Measurements from ENCODE around the gene RNF213.

Gene RNF213

GRCh38 chr17:80286638-80286960, 25.9 kb downstream of the RNF213 start:
- no peak for DNase-seq (ENCODE audit: extremely low read depth, insufficient read length)
- no peak overlapping the region for H3K4me3 ChIP-seq (replicated peaks; ENCODE audit: low read depth, low read length)
- TF ChIP-seq CTCF (IDR thresholded peaks at IDR 0.05; ENCODE audit: insufficient read depth, low read length, poor library complexity, severe bottlenecking): no peak
- peaks cover 35% of the 10 kb centered on the region for H3K36me3 ChIP-seq (ENCODE audit: control insufficient read depth, insufficient read depth, low read length)
- no peaks in the 10 kb centered on the region for H3K27me3 ChIP-seq (replicated peaks; ENCODE audit: control insufficient read depth, insufficient read depth, low read length)

GRCh38 chr17:80287038-80287437, 26.4 kb downstream of the RNF213 start:
- DNase-seq (ENCODE audit: extremely low read depth, insufficient read length): no peak
- Histone ChIP-seq H3K36me3 (ENCODE audit: control insufficient read depth, insufficient read depth, low read length) (peaks cover 38% of the 10 kb centered on the region), H3K27me3 (replicated peaks; ENCODE audit: control insufficient read depth, insufficient read depth, low read length) (no peaks in the 10 kb centered on the region), H3K4me3 (replicated peaks; ENCODE audit: low read depth, low read length) (no peak overlapping the region)
- no peak for TF ChIP-seq CTCF (IDR thresholded peaks at IDR 0.05; ENCODE audit: insufficient read depth, low read length, poor library complexity, severe bottlenecking)

GRCh38 chr17:80287806-80288567, 27.3 kb downstream of the RNF213 start:
- DNase-seq (ENCODE audit: extremely low read depth, insufficient read length): no peak
- TF ChIP-seq CTCF (IDR thresholded peaks at IDR 0.05; ENCODE audit: insufficient read depth, low read length, poor library complexity, severe bottlenecking): no peak
- no peaks in the 10 kb centered on the region for H3K27me3 ChIP-seq (replicated peaks; ENCODE audit: control insufficient read depth, insufficient read depth, low read length)
- no peak overlapping the region for H3K4me3 ChIP-seq (replicated peaks; ENCODE audit: low read depth, low read length)
- H3K36me3 ChIP-seq (ENCODE audit: control insufficient read depth, insufficient read depth, low read length): peaks cover 45% of the 10 kb centered on the region

- no peak for DNase-seq (ENCODE audit: extremely low read depth, insufficient read length)
- peaks cover 53% of the 10 kb centered on the region for H3K36me3 ChIP-seq (ENCODE audit: control insufficient read depth, insufficient read depth, low read length)
- no peak overlapping the region for H3K4me3 ChIP-seq (replicated peaks; ENCODE audit: low read depth, low read length)
- H3K27me3 ChIP-seq (replicated peaks; ENCODE audit: control insufficient read depth, insufficient read depth, low read length): no peaks in the 10 kb centered on the region
- TF ChIP-seq CTCF (IDR thresholded peaks at IDR 0.05; ENCODE audit: insufficient read depth, low read length, poor library complexity, severe bottlenecking): no peak
These were observed 29.0 kb downstream of the RNF213 start for GRCh38 chr17:80289616-80290015.

- Histone ChIP-seq H3K4me3 (replicated peaks; ENCODE audit: low read depth, low read length) (no peak overlapping the region), H3K27me3 (replicated peaks; ENCODE audit: control insufficient read depth, insufficient read depth, low read length) (no peaks in the 10 kb centered on the region), H3K36me3 (ENCODE audit: control insufficient read depth, insufficient read depth, low read length) (peaks cover 56% of the 10 kb centered on the region)
- no peak for DNase-seq (ENCODE audit: extremely low read depth, insufficient read length)
- TF ChIP-seq CTCF (IDR thresholded peaks at IDR 0.05; ENCODE audit: insufficient read depth, low read length, poor library complexity, severe bottlenecking): no peak
These were observed 29.5 kb downstream of the RNF213 start for GRCh38 chr17:80290156-80290555.

- DNase-seq (ENCODE audit: extremely low read depth, insufficient read length): no peak
- Histone ChIP-seq H3K27me3 (replicated peaks; ENCODE audit: control insufficient read depth, insufficient read depth, low read length) (no peaks in the 10 kb centered on the region), H3K36me3 (ENCODE audit: control insufficient read depth, insufficient read depth, low read length) (peaks cover 65% of the 10 kb centered on the region), H3K4me3 (replicated peaks; ENCODE audit: low read depth, low read length) (no peak overlapping the region)
- no peak for TF ChIP-seq CTCF (IDR thresholded peaks at IDR 0.05; ENCODE audit: insufficient read depth, low read length, poor library complexity, severe bottlenecking)
These were observed 30.6 kb downstream of the RNF213 start for GRCh38 chr17:80291260-80291659.
